Nasal cavity respiratory epithelium epithelial cell of viscerocranial mucosa (primary cell): ENCODE measurements around the gene IGSF3. TPM values are rescaled to one million over a fixed set of nuclear protein-coding genes. Genes with fewer than 3 reads are reported as not detected.

ENCODE experiments used
- total RNA-seq: library from RNA; depleted of rRNA; stranded (reverse); fragments of >200 nt; gene quantifications from 2 replicates; pipeline ENCODE4 v1.2.3, GENCODE V29; 2014

The IGSF3 gene
- total RNA-seq = 50.2 and 215 TPM in 2 replicates

DNA sequence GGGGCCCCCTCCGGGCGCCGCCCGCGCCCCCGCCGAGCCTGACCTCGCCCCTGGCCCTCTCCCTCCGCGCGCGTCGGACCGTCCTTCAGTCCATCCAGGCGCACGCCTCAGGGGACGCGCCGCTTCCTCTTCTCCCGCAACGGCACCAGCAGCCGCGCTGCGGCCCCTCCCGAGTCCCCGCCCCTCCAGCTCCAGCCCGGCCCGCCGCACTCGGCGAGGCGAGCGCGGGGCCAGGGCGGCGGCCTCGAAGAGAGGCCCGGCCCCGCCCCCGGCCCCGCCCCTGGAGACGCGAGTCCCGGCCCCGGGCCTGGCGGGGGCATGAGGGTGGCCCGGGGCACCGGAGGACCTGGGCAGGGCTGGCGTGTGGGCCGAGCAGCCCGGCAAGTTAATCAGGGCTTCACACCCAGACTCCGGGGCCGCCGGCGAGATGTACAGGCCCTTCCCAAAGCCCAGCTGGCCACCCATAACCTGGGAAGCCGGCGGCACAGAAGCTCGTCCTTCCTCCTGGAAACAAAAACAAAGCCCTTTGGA lies at the start of gene IGSF3:
TSS of gene IGSF3 (minus strand) at position 159 of the 531 bp plus-strand sequence. CDS start 1,407 bp downstream, outside the sequence.

DNA sequence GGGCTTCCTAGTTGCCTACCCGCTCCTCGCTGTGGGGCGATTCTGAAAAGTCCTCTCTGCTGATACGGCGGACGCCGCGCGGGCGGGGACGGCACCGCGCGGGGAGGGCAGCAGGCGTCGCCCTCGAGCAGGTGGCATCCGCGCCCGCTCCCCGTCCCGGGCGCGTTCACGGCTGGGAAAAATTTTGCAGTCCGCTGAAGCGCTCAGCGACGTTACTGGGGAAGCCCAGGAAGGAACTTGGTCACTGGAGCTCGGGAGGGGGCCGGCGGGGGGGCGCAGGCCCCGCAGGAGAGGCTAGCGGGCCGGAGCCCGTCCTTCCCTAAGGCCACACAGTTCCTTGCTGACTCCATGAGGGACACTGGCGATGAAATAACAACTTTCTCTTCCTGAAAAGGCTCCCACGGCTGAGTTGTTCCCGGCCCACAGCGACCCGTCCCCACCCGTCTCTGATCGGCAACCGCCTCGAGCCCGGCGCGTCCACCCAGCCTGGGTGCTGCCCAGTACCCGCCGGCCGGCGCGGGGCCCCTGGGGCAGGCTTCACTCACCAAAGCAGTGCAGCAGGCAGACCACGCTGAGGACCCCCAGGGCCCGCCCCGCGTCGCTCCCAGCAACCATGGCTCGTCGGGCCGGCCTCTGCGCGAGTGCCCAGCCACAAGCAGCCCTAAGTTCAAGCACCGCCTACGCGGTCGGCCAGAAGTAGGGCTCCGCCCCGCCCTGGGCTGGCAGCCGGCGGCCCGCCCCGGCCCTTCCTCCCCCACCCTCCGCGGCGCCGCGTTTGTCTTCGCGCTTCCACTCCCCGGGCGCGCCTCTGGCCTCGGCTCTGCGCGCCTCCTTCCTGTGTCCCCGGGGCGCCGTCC lies 96.9 kb downstream of the IGSF3 start, which contains the start of gene CD58:
TSS of gene CD58 (minus strand) at position 669 of the 857 bp plus-strand sequence. CDS start at position 615, 54 bp downstream.

Other genes with a start within 250 kb of the IGSF3 start
- 20.2 and 43.4 TPM in 2 replicates for gene CD58, start 96.7 kb downstream of the IGSF3 start, total RNA-seq
- not detected in 2 replicates for gene CD2, start 86.7 kb upstream of the IGSF3 start, total RNA-seq
- gene PTGFRN, start 242.2 kb upstream of the IGSF3 start, total RNA-seq = 183 and 326 TPM in 2 replicates